Heart right ventricle (tissue), 16 donors: ENCODE results near the gene MRPL32. TPM values are rescaled to one million over a fixed set of nuclear protein-coding genes. Genes with fewer than 3 reads are reported as not detected.

Source experiments
- ATAC-seq, 8 donors: fragments of 200-7000 bp; cut with Tn5 transposase; one replicate each; pipeline ENCODE4 v1.9.1; 2020; ENCODE audit warnings: mild to moderate bottlenecking in 8 of 8, moderate library complexity in 8 of 8, moderate number of reproducible peaks in 1 of 8
- DNase-seq, 2 donors: peaks; one replicate each; pipeline ENCODE4 v3.0.0-alpha.2; 2020
- H3K27ac ChIP-seq, 10 donors: fragments of 200-600 bp; sonication (generic) in 2 of 10; one replicate each; pipeline versions ENCODE4 v1.5.0 to v1.8.0; 2020 to 2022; ENCODE audit warnings: mild to moderate bottlenecking in 3 of 10
- H3K27me3 ChIP-seq, 7 donors: fragments of 200-600 bp; one replicate each; pipeline ENCODE4 v1.8.0; 2021 to 2022; ENCODE audit warnings: mild to moderate bottlenecking in 2 of 7
- H3K36me3 ChIP-seq, 9 donors: fragments of 200-600 bp; sonication (generic) in 1 of 9; one replicate each; pipeline versions ENCODE4 v1.5.0 to v1.8.0; 2020 to 2022; ENCODE audit warnings: mild to moderate bottlenecking in 2 of 9
- H3K4me1 ChIP-seq, 9 donors: fragments of 200-600 bp; sonication (generic) in 1 of 9; one replicate each; pipeline versions ENCODE4 v1.5.0 to v1.8.0; 2020 to 2022; ENCODE audit warnings: mild to moderate bottlenecking in 4 of 9
- H3K4me3 ChIP-seq, 10 donors: fragments of 200-600 bp; sonication (generic) in 2 of 10; one replicate each; pipeline versions ENCODE4 v1.5.0 to v1.8.0; 2020 to 2022; ENCODE audit warnings: mild to moderate bottlenecking in 7 of 10, moderate library complexity in 2 of 10
- H3K9me3 ChIP-seq, 11 donors: fragments of 200-600 bp in 10 of 11; sonication (generic) in 2 of 11; one replicate each; pipeline versions ENCODE4 v1.5.0 to v1.8.0; 2013 to 2022; ENCODE audit warnings: mild to moderate bottlenecking in 2 of 11, control low read depth in 1 of 11, moderate library complexity in 1 of 11
- WGBS, 2 donors: extraction: QIAGEN DNeasy Blood & Tissue Kit; methylation state at CpG; one replicate each; pipeline ENCODE4 v1.1.7; 2013; ENCODE audit warnings: inconsistent platforms in 1 of 2; 5-methylcytosine and 5-hydroxymethylcytosine counted together
- intact Hi-C, 10 donors: fragments of 100-400 bp; cut with DNase I; formaldehyde crosslinking; loops; one replicate each; pipeline versions ENCODE4 v1.11.1 to v1.14.2; 2022
- polyA plus RNA-seq, 2 donors: library from polyadenylated mRNA; stranded (reverse); fragments of 200-250 nt; gene quantifications; one replicate each; pipeline ENCODE4 v1.2.3, GENCODE V29; 2013
- total RNA-seq, 10 donors: library from RNA; stranded (reverse); fragmentation: NEBNext Ultra II Directional in 3 of 10; extraction: Animal tissue kit (Norgen Biotek cat#: 25700) in 3 of 10; gene quantifications; one replicate each; pipeline versions ENCODE4 v1.2.1 to v1.2.4, GENCODE V29; 2021 to 2023
- TF ChIP-seq, protein P1 (sequence below), 9 donors: fragments of 200-600 bp; sonication (generic) in 2 of 9; IDR thresholded peaks; one replicate each; pipeline versions ENCODE4 v1.5.0 to v1.8.0; 2021 to 2022; ENCODE audit warnings: antibody characterized with exemption in 9 of 9, mild to moderate bottlenecking in 5 of 9, moderate library complexity in 1 of 9
- donor health status: Arrhythmogenic right ventricular cardiomyopathy.
- donor health status: ischemic (EF 13 %, LVEDD 7.1; RV severe dilation, severe dysfunction).
- donor health status: healthy with polysubstance abuse.
- donor health status: DM: no; HTN: yes; CAD: no.
- donor health status: DM: no; HTN: no; CAD: no.
- donor health status: ischemic (EF 25% LVEDD 6.9; RV normal size, moderate dysfunction).
- donor health status: ischemic (EF 25% LVEDD 5.7; RV mildly dilated, moderate dysfunction).
- donor health status: healthy.
- donor health status: DM: yes; HTN: yes; CAD: no.
- donor health status: Ischemic cardiomyopathy.
- donor health status: ischemic (EF 35%, LVEDD 5.7; RV mildly dilated, moderate dysfunction).
- donor health status: nonischemic (EF 11% LVEDD 7.7; RV severe dilation, severe dysfunction).
- donor health status: DM: yes; HTN: yes; CAD: no.
- donor health status: PGD.
- donor health status: ischemic (EF 29% LVEDD 5.4; RV normal size, mild dysfunction).
- donor health status: nonischemic (EF 23%, LVEDD 6.1; RV moderate dilation, normal function).

Gene MRPL32
- total and polyA plus RNA-seq, 12 donors = 45.7 to 99.2 (median 59.1) TPM

GRCh38 chr7:42978496-42978895 lies 46.3 kb downstream of the MRPL32 start:
- Histone ChIP-seq H3K27ac (no peak overlapping the region), H3K4me3 (no peak overlapping the region), H3K36me3 (no peaks in the 10 kb centered on the region), H3K27me3 (peaks cover 0 to 4% (median 0%) of the 10 kb centered on the region in 7 donors), H3K4me1 (peaks cover 0 to 4% (median 0%) of the 10 kb centered on the region in 9 donors), H3K9me3 (peaks cover 0 to 2% (median 0%) of the 10 kb centered on the region in 11 donors)
- ATAC-seq (no peak), DNase-seq (no peak)
- TF ChIP-seq, protein P1, sequence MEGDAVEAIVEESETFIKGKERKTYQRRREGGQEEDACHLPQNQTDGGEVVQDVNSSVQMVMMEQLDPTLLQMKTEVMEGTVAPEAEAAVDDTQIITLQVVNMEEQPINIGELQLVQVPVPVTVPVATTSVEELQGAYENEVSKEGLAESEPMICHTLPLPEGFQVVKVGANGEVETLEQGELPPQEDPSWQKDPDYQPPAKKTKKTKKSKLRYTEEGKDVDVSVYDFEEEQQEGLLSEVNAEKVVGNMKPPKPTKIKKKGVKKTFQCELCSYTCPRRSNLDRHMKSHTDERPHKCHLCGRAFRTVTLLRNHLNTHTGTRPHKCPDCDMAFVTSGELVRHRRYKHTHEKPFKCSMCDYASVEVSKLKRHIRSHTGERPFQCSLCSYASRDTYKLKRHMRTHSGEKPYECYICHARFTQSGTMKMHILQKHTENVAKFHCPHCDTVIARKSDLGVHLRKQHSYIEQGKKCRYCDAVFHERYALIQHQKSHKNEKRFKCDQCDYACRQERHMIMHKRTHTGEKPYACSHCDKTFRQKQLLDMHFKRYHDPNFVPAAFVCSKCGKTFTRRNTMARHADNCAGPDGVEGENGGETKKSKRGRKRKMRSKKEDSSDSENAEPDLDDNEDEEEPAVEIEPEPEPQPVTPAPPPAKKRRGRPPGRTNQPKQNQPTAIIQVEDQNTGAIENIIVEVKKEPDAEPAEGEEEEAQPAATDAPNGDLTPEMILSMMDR (IDR thresholded peaks at IDR 0.05) = no peak
- intact Hi-C loops = no loop called here

DNA sequence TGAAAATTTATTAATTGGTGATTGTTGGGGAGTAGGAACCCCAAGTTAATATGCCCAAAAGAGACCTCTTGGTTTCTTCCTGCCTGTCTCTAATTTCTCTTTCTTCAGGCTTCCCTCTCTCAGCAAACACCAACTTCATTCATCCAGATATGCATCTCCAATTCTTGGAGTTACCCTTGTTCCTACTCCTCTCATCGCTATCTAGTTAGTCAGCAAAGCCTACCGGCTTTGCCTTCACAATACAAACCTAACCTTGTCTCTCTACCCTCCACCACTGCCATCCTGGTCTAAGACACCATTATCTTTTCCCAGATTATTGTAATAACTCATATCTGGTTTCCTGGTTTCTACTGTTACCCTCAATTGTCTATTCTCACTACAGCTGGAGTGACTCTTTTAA lies 47.9 kb downstream of the MRPL32 start:
- DNase-seq (no peak), ATAC-seq (no peak)
- peaks cover 0 to 15% (median 6%) of the 10 kb centered on the region in 11 donors for H3K9me3 ChIP-seq
- TF ChIP-seq, protein P1 (IDR thresholded peaks at IDR 0.05) = no peak
- H3K4me3 ChIP-seq = no peak overlapping the region
- 50 to 72% methylated on average over 2 of the region's 2 CpGs for WGBS, 2 donors
- intact Hi-C loops = no loop called here
- H3K4me1 ChIP-seq = no peaks in the 10 kb centered on the region
- H3K27me3 ChIP-seq = peaks cover 0 to 4% (median 0%) of the 10 kb centered on the region in 7 donors
- no peaks in the 10 kb centered on the region for H3K36me3 ChIP-seq
- no peak overlapping the region for H3K27ac ChIP-seq

DNA sequence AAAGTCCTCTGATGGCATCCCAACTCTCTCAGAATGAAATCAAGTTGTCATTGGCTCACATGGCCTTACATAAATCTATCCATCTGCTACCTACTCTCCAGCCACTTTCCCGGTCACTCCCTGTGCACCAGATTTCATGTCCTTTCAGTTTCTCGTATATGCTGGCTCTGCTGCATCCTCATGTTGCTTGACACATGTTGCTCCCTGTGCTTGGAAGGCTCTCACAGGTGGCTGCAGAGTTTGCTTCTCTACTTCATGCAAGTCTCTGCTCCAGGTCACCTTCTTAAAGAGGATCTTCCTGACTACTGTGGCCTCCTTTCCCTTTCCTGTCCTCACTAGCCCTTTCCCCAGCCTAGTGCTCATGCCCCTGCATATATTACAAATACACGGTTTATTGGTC lies 48.3 kb downstream of the MRPL32 start:
- Histone ChIP-seq H3K27me3 (peaks cover 0 to 4% (median 0%) of the 10 kb centered on the region in 7 donors), H3K4me3 (no peak overlapping the region), H3K36me3 (no peaks in the 10 kb centered on the region), H3K27ac (no peak overlapping the region), H3K9me3 (peaks cover 0 to 15% (median 6%) of the 10 kb centered on the region in 11 donors), H3K4me1 (no peaks in the 10 kb centered on the region)
- intact Hi-C loops = no loop called here
- DNase-seq (no peak), ATAC-seq (no peak)
- TF ChIP-seq, protein P1 (IDR thresholded peaks at IDR 0.05) = no peak
- 82 to 84% methylated on average over 3 of the region's 3 CpGs for WGBS, 2 donors

GRCh38 chr7:42981601-42982000 lies 49.4 kb downstream of the MRPL32 start:
- Histone ChIP-seq H3K27me3 (peaks cover 0 to 4% (median 0%) of the 10 kb centered on the region in 7 donors), H3K36me3 (no peaks in the 10 kb centered on the region), H3K4me1 (no peaks in the 10 kb centered on the region), H3K27ac (no peak overlapping the region), H3K4me3 (no peak overlapping the region), H3K9me3 (peaks cover 0 to 15% (median 6%) of the 10 kb centered on the region in 11 donors)
- intact Hi-C loops = no loop called here
- TF ChIP-seq, protein P1 (IDR thresholded peaks at IDR 0.05) = no peak
- ATAC-seq = no peak
- no peak for DNase-seq
- WGBS, 2 donors = 93 to 96% methylated on average over 1 of the region's 1 CpG
